Loucy (cell line): ENCODE data around the gene KRT6C.

Experiments
- CTCF ChIP-seq: fragments of 200-600 bp; sonication (generic); conservative IDR thresholded peaks from 2 replicates; pipeline ENCODE4 v1.5.1; 2014; ENCODE audit warnings: mild to moderate bottlenecking, antibody characterized with exemption, low read length
- EZH2phosphoT487 ChIP-seq: fragments of 200-600 bp; IDR thresholded peaks from 2 replicates; pipeline ENCODE4 v1.6.1; 2018; ENCODE audit warnings: antibody characterized with exemption, mild to moderate bottlenecking, moderate library complexity, borderline replicate concordance

GRCh38 chr12:52436828-52437474 is 36.7 kb downstream of the KRT6C start:
- TF ChIP-seq CTCF, result no peak
- TF ChIP-seq EZH2phosphoT487, result no peak
